ENCODE data around the gene DNM2.
"Not testable (repeated sequence)": the region's sequence is repeated elsewhere in the genome, so short reads cannot be mapped to it uniquely, and the experiment has no call there.

Gene DNM2

GRCh38 chr19:10726268-10726667 lies 8.4 kb downstream of the DNM2 start:
- DNase-seq, result no peak

- DNase-seq, result no peak
These were observed 9.9 kb downstream of the DNM2 start for GRCh38 chr19:10727685-10728201.

- DNase-seq, result peak; percentile 66 to 69
These were observed 11.5 kb downstream of the DNM2 start for GRCh38 chr19:10729411-10729810.

GRCh38 chr19:10730932-10731331 lies 13.1 kb downstream of the DNM2 start:
- no peak for DNase-seq

- DNase-seq, result no peak
These were observed 17.9 kb downstream of the DNM2 start for GRCh38 chr19:10735741-10736140.

- peak; percentile 43 to 59 for DNase-seq
These were observed 18.3 kb downstream of the DNM2 start for GRCh38 chr19:10736189-10736588.

- DNase-seq, result no peak
These were observed 19.2 kb downstream of the DNM2 start for GRCh38 chr19:10736916-10737551.

GRCh38 chr19:10737722-10738121 lies 19.8 kb downstream of the DNM2 start:
- DNase-seq, result no peak

- no peak for DNase-seq
These were observed 22.9 kb downstream of the DNM2 start for GRCh38 chr19:10740798-10741197.

- peak; percentile 13 to 49 for DNase-seq
These were observed 24.6 kb downstream of the DNM2 start for GRCh38 chr19:10742476-10742875.

GRCh38 chr19:10744253-10744798 lies 26.4 kb downstream of the DNM2 start:
- DNase-seq, result no peak

GRCh38 chr19:10744801-10745293 lies 27.0 kb downstream of the DNM2 start:
- no peak for DNase-seq

- DNase-seq, result not testable (repeated sequence)
These were observed 28.6 kb downstream of the DNM2 start for GRCh38 chr19:10746437-10746836.

GRCh38 chr19:10747271-10747670 lies 29.4 kb downstream of the DNM2 start:
- DNase-seq, result no peak

- DNase-seq, result no peak
These were observed 29.8 kb downstream of the DNM2 start for GRCh38 chr19:10747674-10748073.

GRCh38 chr19:10748195-10748926 lies 30.5 kb downstream of the DNM2 start:
- no peak for DNase-seq

GRCh38 chr19:10748927-10749434 lies 31.1 kb downstream of the DNM2 start:
- DNase-seq, result no peak

GRCh38 chr19:10749435-10750384 lies 31.8 kb downstream of the DNM2 start:
- DNase-seq, result no peak

GRCh38 chr19:10751109-10751953 lies 33.5 kb downstream of the DNM2 start:
- DNase-seq, result peak; percentile 60 to 80

- no peak for DNase-seq
These were observed 34.5 kb downstream of the DNM2 start for GRCh38 chr19:10752237-10752912.
